ENCODE measurements around the gene ATP11C.
"Not testable (repeated sequence)": the region's sequence is repeated elsewhere in the genome, so short reads cannot be mapped to it uniquely, and the experiment has no call there.

The ATP11C gene

DNA sequence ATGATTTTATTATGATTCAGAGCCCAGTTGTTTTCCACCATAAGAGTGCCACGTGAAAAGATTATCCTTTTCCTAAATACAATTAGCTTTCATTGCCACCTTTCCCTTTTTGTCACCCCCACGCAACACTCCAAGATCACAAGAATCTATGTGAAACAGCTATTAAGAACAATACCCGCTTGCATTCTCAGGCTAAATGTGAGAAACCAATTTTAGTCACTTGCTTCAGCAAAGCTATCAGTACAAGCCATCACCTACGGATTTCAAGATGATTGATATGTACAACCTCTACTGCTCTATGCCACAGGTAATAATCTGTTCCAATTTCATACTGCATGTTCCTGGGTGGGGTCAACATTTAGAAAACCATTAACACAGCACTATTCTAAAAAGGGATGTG is 2.5 kb downstream of the ATP11C start:
- H3K4me1 ChIP-seq: no peaks in the 10 kb centered on the region
- TF ChIP-seq, protein P1, sequence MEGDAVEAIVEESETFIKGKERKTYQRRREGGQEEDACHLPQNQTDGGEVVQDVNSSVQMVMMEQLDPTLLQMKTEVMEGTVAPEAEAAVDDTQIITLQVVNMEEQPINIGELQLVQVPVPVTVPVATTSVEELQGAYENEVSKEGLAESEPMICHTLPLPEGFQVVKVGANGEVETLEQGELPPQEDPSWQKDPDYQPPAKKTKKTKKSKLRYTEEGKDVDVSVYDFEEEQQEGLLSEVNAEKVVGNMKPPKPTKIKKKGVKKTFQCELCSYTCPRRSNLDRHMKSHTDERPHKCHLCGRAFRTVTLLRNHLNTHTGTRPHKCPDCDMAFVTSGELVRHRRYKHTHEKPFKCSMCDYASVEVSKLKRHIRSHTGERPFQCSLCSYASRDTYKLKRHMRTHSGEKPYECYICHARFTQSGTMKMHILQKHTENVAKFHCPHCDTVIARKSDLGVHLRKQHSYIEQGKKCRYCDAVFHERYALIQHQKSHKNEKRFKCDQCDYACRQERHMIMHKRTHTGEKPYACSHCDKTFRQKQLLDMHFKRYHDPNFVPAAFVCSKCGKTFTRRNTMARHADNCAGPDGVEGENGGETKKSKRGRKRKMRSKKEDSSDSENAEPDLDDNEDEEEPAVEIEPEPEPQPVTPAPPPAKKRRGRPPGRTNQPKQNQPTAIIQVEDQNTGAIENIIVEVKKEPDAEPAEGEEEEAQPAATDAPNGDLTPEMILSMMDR (IDR thresholded peaks at IDR 0.05; ENCODE audit: low read depth, low read length): no peak
- no peaks in the 10 kb centered on the region for H3K36me3 ChIP-seq
- H3K27me3 ChIP-seq: no peaks in the 10 kb centered on the region
- H3K9me3 ChIP-seq: no peaks in the 10 kb centered on the region
- no peak for DNase-seq
- peak overlapping the region; percentile 78 for H3K4me3 ChIP-seq (ENCODE audit: low read depth, low read length)

DNA sequence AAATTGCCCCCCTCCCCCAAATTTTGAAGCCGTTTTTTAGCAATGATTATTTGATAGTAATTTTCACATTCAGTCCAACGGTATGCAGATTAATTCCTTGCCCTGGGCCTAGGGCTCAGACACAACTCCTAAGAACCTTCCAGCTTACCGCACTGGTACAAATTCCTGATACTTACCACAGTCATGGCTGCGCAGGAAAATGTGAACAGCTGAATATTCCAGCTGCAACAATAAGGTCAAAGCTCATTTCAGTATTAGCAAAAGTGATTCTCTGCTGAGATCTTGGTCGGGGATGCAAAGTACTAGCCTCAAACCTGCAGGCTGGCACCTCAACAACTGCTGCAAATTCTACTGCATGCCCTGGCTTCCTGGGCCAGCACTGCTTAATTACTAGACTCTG is 3.0 kb downstream of the ATP11C start:
- Histone ChIP-seq H3K27me3 (no peaks in the 10 kb centered on the region), H3K4me3 (ENCODE audit: low read depth, low read length) (peak overlapping the region; percentile 14), H3K9me3 (no peaks in the 10 kb centered on the region), H3K36me3 (no peaks in the 10 kb centered on the region), H3K4me1 (no peaks in the 10 kb centered on the region)
- no peak for DNase-seq
- TF ChIP-seq, protein P1 (IDR thresholded peaks at IDR 0.05; ENCODE audit: low read depth, low read length): no peak

DNA sequence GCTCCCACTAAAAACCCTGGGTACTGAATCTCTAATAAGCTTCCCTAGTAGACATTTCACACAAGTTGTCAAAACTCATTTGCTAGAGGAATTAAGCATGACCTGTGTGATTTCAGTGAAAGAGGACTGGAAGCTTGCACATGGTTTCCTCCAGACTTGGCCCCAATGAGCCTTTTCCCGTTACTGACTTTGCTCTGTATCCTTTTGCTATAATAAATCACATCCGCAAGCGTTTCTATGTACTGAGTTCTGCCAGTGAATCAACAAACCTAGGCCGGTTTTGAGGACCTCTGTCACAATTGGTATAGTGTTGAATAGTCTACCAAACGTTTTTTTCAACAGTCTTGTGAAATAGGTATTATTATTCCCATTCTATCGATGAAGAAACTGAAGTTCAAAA is 8.2 kb downstream of the ATP11C start:
- Histone ChIP-seq H3K27me3 (no peaks in the 10 kb centered on the region), H3K4me1 (no peaks in the 10 kb centered on the region), H3K4me3 (ENCODE audit: low read depth, low read length) (no peak overlapping the region), H3K36me3 (no peaks in the 10 kb centered on the region), H3K9me3 (no peaks in the 10 kb centered on the region)
- no peak for DNase-seq
- TF ChIP-seq, protein P1 (IDR thresholded peaks at IDR 0.05; ENCODE audit: low read depth, low read length): no peak

DNA sequence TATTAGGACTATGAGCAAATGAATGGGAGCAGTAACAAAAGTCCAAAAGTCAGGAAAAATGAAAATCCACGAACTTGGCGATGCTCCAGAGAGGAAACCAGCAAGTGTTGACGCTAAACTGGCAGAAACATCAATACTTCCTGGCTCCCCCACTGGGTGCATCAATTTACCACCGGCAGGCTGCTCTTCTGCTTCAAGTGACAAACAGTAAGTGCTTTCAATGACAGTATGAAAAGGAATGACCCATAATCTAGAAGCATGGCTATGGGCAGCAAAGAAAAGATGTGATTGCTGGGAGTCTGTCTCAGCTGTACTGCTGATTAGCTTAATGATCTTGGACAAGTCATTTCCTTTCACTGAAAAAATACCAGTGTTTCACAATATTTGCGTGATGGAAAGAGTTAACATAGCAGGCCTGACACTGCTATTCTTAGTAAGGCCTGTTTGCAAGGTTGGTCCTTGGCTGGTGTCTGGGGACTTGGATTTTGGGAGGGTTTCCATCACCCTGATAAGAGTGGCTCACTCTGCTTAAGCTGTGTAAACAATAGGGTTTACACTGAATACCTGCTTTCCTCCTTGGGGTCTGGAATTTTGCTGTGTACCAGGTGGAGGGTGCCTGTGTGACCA is 8.7 kb downstream of the ATP11C start:
- TF ChIP-seq, protein P1 (IDR thresholded peaks at IDR 0.05; ENCODE audit: low read depth, low read length): no peak
- no peaks in the 10 kb centered on the region for H3K36me3 ChIP-seq
- no peaks in the 10 kb centered on the region for H3K9me3 ChIP-seq
- no peaks in the 10 kb centered on the region for H3K27me3 ChIP-seq
- DNase-seq: no peak
- H3K4me3 ChIP-seq (ENCODE audit: low read depth, low read length): no peak overlapping the region
- H3K4me1 ChIP-seq: no peaks in the 10 kb centered on the region

DNA sequence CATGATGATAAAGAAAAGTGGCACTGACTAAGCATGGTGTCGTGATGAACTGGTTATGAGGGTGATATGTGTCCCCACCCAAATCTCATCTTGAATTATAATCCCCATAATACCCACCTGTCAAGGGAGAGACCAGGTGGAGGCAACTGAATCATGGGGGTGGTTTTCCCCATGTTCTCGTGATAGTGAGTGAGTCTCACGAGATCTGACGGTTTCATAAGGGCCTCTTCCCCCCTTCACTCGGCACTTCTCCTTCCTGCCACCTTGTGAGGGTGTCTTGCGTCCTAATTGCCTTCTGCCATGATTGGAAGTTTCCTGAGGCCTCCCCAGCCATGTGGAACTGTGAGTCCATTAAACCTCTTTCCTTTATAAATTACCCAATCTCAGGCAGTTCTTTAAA is 11.7 kb downstream of the ATP11C start:
- DNase-seq; H3K4me3 ChIP-seq (ENCODE audit: low read depth, low read length): not testable (repeated sequence)

DNA sequence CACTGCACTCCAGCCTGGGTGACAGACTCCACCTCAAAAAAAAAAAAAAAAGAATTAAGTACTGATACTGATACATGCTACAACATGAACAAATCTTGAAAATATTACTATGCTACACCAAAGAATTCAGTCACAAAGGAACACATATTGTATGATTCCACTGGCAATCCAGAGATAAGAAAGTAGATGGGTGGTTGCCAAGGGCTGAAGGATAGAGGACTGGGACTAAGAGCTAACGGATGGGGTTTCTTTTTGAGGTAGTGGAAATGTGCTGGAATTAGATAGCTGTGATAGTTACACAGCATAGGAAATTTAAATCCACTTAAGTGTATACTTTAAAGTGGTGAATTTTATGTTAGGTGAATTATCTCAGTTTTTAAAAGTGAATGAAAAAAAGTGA is 12.5 kb downstream of the ATP11C start:
- Histone ChIP-seq H3K4me3 (ENCODE audit: low read depth, low read length) (no peak overlapping the region), H3K36me3 (no peaks in the 10 kb centered on the region), H3K9me3 (no peaks in the 10 kb centered on the region), H3K4me1 (no peaks in the 10 kb centered on the region), H3K27me3 (no peaks in the 10 kb centered on the region)
- TF ChIP-seq, protein P1 (IDR thresholded peaks at IDR 0.05; ENCODE audit: low read depth, low read length): no peak
- DNase-seq: no peak

More for the DNA sequence above, 11.7 kb downstream of the ATP11C start:
- not testable (repeated sequence) for H3K9me3 ChIP-seq, H3K36me3 ChIP-seq, H3K27me3 ChIP-seq, H3K4me1 ChIP-seq

DNA sequence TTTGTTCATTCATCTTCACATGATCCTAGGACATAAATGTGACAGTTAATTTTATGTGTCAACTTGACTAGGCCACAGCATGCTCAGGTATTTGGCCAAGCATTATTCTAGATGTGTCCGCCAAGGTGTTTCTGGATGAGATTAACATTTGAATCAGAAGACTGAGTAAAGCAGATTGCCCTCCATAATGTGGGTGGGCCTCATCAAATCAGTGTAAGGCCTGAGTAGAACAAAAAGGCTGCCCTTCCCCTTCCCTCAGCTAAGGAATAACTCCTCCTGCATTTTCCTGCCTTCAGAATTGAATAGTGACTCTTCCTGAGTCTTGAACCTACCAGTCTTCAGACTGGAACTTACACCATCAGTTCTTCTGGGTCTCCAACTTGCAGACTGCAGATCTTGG is 18.4 kb downstream of the ATP11C start:
- H3K4me1 ChIP-seq: no peaks in the 10 kb centered on the region
- no peaks in the 10 kb centered on the region for H3K9me3 ChIP-seq
- no peaks in the 10 kb centered on the region for H3K27me3 ChIP-seq
- H3K4me3 ChIP-seq (ENCODE audit: low read depth, low read length): no peak overlapping the region
- H3K36me3 ChIP-seq: no peaks in the 10 kb centered on the region
- TF ChIP-seq, protein P1 (IDR thresholded peaks at IDR 0.05; ENCODE audit: low read depth, low read length): no peak
- no peak for DNase-seq
